Gastroesophageal sphincter (tissue), 4 donors: ENCODE data around the gene RRAD. TPM values are rescaled to one million over a fixed set of nuclear protein-coding genes. Genes with fewer than 3 reads are reported as not detected.

ENCODE experiments used
- ATAC-seq: fragments of 150-250 bp; one replicate; pipeline ENCODE4 v1.9.1; 2016; ENCODE audit warnings: mild to moderate bottlenecking, moderate library complexity
- H3K27ac ChIP-seq, 4 donors: fragments of 200-600 bp; sonication (generic) in 3 of 4; 1 replicate in 3 of 4; 2 replicates in 1 of 4; pipeline ENCODE4 v1.5.1; 2016 to 2019
- H3K27me3 ChIP-seq: fragments of 200-600 bp; sonication (generic); one replicate; pipeline ENCODE4 v1.5.1; 2019
- H3K36me3 ChIP-seq, 2 donors: fragments of 200-600 bp; sonication (generic); one replicate each; pipeline ENCODE4 v1.5.1; 2019; ENCODE audit warnings: control low read depth in 1 of 2
- H3K4me1 ChIP-seq, 3 donors: fragments of 200-600 bp; sonication (generic); 1 replicate in 2 of 3; 2 replicates in 1 of 3; pipeline ENCODE4 v1.5.1; 2016 to 2019; ENCODE audit warnings: control low read depth in 2 of 3
- H3K4me3 ChIP-seq, 2 donors: fragments of 200-600 bp; sonication (generic); one replicate each; pipeline ENCODE4 v1.5.1; 2019; ENCODE audit warnings: mild to moderate bottlenecking in 1 of 2, moderate library complexity in 1 of 2
- H3K9me3 ChIP-seq, 3 donors: fragments of 200-600 bp; sonication (generic); one replicate each; pipeline ENCODE4 v1.5.1; 2017 to 2019; ENCODE audit warnings: control low read depth in 2 of 3
- CTCF ChIP-seq, 4 experiments: fragments of 200-600 bp in 2 of 4; fragments of 450-650 bp in 2 of 4; sonication (generic) in 1 of 4; IDR thresholded peaks; one replicate each; pipeline ENCODE4 v1.5.1; 2017 to 2019; ENCODE audit warnings: antibody characterized with exemption in 4 of 4, mild to moderate bottlenecking in 2 of 4, moderate library complexity in 2 of 4
- EP300 ChIP-seq: sonication (generic); formaldehyde crosslinking; IDR thresholded peaks from one replicate; pipeline ENCODE4 v1.6.1; 2017; ENCODE audit warnings: antibody characterized with exemption, mild to moderate bottlenecking
- POLR2A ChIP-seq, 2 donors: fragments of 450-650 bp; IDR thresholded peaks; one replicate each; pipeline ENCODE4 v1.6.1; 2017; ENCODE audit warnings: antibody characterized with exemption in 2 of 2, mild to moderate bottlenecking in 2 of 2, moderate library complexity in 1 of 2
- POLR2AphosphoS5 ChIP-seq: sonication (generic); formaldehyde crosslinking; IDR thresholded peaks from one replicate; pipeline ENCODE4 v1.6.1; 2017; ENCODE audit warnings: antibody characterized with exemption
- WGBS, 2 donors: methylation state at CpG; one replicate each; pipeline ENCODE4 v1.1.5; 2018; ENCODE audit warnings: low coverage in 1 of 2; 5-methylcytosine and 5-hydroxymethylcytosine counted together
- total RNA-seq, 4 donors: library from RNA; depleted of rRNA; stranded (reverse); fragments of >200 nt; gene quantifications; one replicate each; pipeline ENCODE4 v1.1.0, GENCODE V29; 2016

The RRAD gene
- total RNA-seq, 4 donors from 2014 or later = 33.4 to 103 (median 50.8) TPM

GRCh38 chr16:66970775-66971720, 45.7 kb upstream of the RRAD start:
- H3K27ac ChIP-seq = no peak overlapping the region
- TF ChIP-seq POLR2A (IDR thresholded peaks at IDR 0.05) = no peak
- TF ChIP-seq CTCF (IDR thresholded peaks at IDR 0.05) = no peak
- TF ChIP-seq POLR2AphosphoS5 = no peak
- TF ChIP-seq EP300 = no peak
- peaks cover 9% of the 10 kb centered on the region for H3K27me3 ChIP-seq
- no peaks in the 10 kb centered on the region for H3K4me1 ChIP-seq
- H3K9me3 ChIP-seq = no peaks in the 10 kb centered on the region
- 86 to 100% methylated on average over 1 of the region's 10 CpGs for WGBS, 2 donors
- ATAC-seq = no peak
- no peaks in the 10 kb centered on the region for H3K36me3 ChIP-seq
- no peak overlapping the region for H3K4me3 ChIP-seq

- WGBS, 2 donors = 88% methylated on average over 4 of the region's 5 CpGs; no CpG with 5 or more reads in 1 of the 2 donors
- no peak overlapping the region for H3K27ac ChIP-seq
- ATAC-seq = no peak
Measured at GRCh38 chr16:66968847-66969246, 43.5 kb upstream of the RRAD start.

DNA sequence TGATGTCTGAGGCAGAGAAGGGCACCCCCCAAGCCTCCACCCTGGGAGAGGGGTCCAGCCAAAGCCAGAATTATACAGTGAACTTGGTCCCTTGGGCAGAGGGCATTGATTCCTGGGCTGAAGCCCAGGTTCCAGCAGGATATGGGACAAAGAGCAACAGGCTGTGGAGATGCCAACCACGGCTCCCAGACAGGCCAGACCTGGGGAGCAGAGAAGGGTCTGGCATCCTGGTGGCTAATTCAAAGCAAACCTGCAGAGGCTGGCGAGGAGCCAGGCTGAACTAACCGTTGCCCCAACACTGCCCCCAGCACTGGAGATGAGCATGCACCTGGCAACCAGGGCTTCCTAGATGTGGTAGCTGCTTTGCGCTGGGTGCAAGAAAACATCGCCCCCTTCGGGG, 38.7 kb upstream of the RRAD start:
- Histone ChIP-seq H3K36me3 (no peaks in the 10 kb centered on the region), H3K27me3 (peaks cover 19% of the 10 kb centered on the region), H3K4me3 (no peak overlapping the region), H3K27ac (no peak overlapping the region), H3K4me1 (no peaks in the 10 kb centered on the region), H3K9me3 (no peaks in the 10 kb centered on the region)
- TF ChIP-seq EP300 (no peak), POLR2AphosphoS5 (no peak), POLR2A (IDR thresholded peaks at IDR 0.05) (no peak), CTCF (IDR thresholded peaks at IDR 0.05) (no peak)
- 31% methylated on average over 3 of the region's 6 CpGs; no CpG with 5 or more reads in 1 of the 2 donors for whole genome bisulfite sequencing, 2 donors
- no peak for ATAC-seq

More at GRCh38 chr16:66968847-66969246, 43.5 kb upstream of the RRAD start:
- Histone ChIP-seq H3K36me3 (no peaks in the 10 kb centered on the region), H3K27me3 (peaks cover 19% of the 10 kb centered on the region), H3K4me1 (no peaks in the 10 kb centered on the region), H3K4me3 (no peak overlapping the region), H3K9me3 (no peaks in the 10 kb centered on the region)
- TF ChIP-seq POLR2AphosphoS5 = no peak
- TF ChIP-seq EP300 = no peak
- no peak for TF ChIP-seq CTCF (IDR thresholded peaks at IDR 0.05)
- no peak for TF ChIP-seq POLR2A (IDR thresholded peaks at IDR 0.05)

DNA sequence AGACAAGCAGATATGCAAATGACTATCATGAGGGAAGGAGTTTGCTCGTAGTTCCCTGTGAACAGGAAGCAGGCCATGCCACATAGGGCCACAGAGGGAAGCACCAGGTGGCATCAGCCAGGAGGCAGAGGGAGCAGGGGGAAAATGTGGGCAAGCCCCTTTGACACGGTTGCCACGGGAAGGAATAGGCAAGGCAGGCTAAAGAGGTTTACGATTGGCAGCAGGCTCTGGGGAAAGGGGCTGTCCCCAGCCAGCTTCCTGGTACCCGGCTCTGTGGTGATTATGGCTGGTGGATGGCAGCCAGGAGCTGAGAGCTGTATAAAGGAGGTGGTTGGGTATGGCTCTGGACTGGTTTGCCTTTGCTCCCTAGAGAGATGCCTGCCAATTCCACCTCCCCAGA, 36.6 kb upstream of the RRAD start:
- no peak overlapping the region for H3K27ac ChIP-seq
- ATAC-seq = no peak
- TF ChIP-seq CTCF (IDR thresholded peaks at IDR 0.05) (no peak), POLR2A (IDR thresholded peaks at IDR 0.05) (no peak), POLR2AphosphoS5 (no peak), EP300 (no peak)
- H3K27me3 ChIP-seq = peaks cover 19% of the 10 kb centered on the region
- H3K9me3 ChIP-seq = no peaks in the 10 kb centered on the region
- H3K36me3 ChIP-seq = no peaks in the 10 kb centered on the region
- 67 to 86% methylated on average over 3 of the region's 5 CpGs for WGBS, 2 donors
- H3K4me3 ChIP-seq = no peak overlapping the region
- no peaks in the 10 kb centered on the region for H3K4me1 ChIP-seq
